Activated naive CD8-positive, alpha-beta T cell treated with anti-CD3 and anti-CD28 coated beads, Interleukin-2, amount 10 ng/mL, durations not matched to agents 7 days and 5 days (primary cell): Measurements from ENCODE around the gene OMD. TPM values are rescaled to one million over a fixed set of nuclear protein-coding genes. Genes with fewer than 3 reads are reported as not detected.
A peak's percentile ranks its signal among the peaks of the same experiment; 100 is the strongest.

Source experiments
- ATAC-seq: fragments of 150-1000 bp; cut with Tn5 transposase; one replicate; pipeline ENCODE4 v1.10.0; 2021; ENCODE audit warnings: low read depth, moderate library complexity
- POLR2A ChIA-PET: fragments of 350-600 bp; sonication (Branson Sonifier 250); formaldehyde crosslinking; loops from one replicate; lab custom pipeline; 2021; ENCODE audit warnings: antibody characterized with exemption; lab: Charles Lee
- DNase-seq: peaks from one replicate; pipeline ENCODE4 v3.0.0; 2021
- H3K27ac Mint-ChIP-seq: one replicate; pipeline ENCODE4 v1.8.0; 2022; ENCODE audit warnings: mild to moderate bottlenecking, mixed read lengths
- H3K27me3 Mint-ChIP-seq: one replicate; pipeline ENCODE4 v1.8.0; 2022; ENCODE audit warnings: mild to moderate bottlenecking, moderate library complexity, mixed read lengths
- H3K36me3 Mint-ChIP-seq: one replicate; pipeline ENCODE4 v1.8.0; 2021; ENCODE audit warnings: mild to moderate bottlenecking, mixed read lengths
- H3K4me1 Mint-ChIP-seq: one replicate; pipeline ENCODE4 v1.8.0; 2021; ENCODE audit warnings: mixed read lengths
- H3K4me3 Mint-ChIP-seq: one replicate; pipeline ENCODE4 v1.8.0; 2022; ENCODE audit warnings: mild to moderate bottlenecking, moderate library complexity, mixed read lengths
- H3K9me3 Mint-ChIP-seq: one replicate; pipeline ENCODE4 v1.8.0; 2021; ENCODE audit warnings: mixed read lengths
- total RNA-seq, 2 experiments: library from RNA; stranded (reverse); gene quantifications; one replicate each; pipeline ENCODE4 v1.2.3, GENCODE V29; 2021

Gene OMD, protein sequence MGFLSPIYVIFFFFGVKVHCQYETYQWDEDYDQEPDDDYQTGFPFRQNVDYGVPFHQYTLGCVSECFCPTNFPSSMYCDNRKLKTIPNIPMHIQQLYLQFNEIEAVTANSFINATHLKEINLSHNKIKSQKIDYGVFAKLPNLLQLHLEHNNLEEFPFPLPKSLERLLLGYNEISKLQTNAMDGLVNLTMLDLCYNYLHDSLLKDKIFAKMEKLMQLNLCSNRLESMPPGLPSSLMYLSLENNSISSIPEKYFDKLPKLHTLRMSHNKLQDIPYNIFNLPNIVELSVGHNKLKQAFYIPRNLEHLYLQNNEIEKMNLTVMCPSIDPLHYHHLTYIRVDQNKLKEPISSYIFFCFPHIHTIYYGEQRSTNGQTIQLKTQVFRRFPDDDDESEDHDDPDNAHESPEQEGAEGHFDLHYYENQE
- not detected for total RNA-seq

DNA sequence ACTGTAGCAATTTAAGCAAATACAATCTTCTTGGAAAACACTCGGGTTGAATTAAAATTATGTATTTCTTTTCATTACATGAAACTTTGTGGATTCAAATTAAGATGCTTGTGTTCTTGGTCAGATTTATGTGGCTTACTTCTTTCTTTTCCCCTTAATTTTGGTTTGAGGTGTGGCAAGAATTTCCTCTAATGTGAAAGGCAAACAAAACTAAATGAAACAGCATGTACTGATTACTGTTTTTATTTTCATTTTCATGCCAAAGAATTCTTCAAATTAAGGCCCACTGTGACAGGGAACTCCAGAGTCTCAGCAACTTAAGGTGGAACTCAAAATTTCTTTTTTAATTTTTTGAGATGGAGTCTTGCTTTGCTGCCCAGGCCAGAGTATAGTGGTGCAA is at the start of gene OMD:
Gene OMD, minus strand, starts transcription at position 132 of the 400 bp plus-strand sequence. CDS start 6,913 bp downstream, outside the sequence.
- H3K36me3 Mint-ChIP-seq = peaks cover 4% of the 10 kb centered on the region
- H3K4me1 Mint-ChIP-seq = peaks cover 2% of the 10 kb centered on the region
- no peak within 1 kb of the TSS for H3K27ac Mint-ChIP-seq
- DNase-seq = no peak
- POLR2A ChIA-PET = no interaction called here
- no peaks in the 10 kb centered on the region for H3K27me3 Mint-ChIP-seq
- no peak for ATAC-seq
- no peaks in the 10 kb centered on the region for H3K9me3 Mint-ChIP-seq
- no peak within 1 kb of the TSS for H3K4me3 Mint-ChIP-seq

DNA sequence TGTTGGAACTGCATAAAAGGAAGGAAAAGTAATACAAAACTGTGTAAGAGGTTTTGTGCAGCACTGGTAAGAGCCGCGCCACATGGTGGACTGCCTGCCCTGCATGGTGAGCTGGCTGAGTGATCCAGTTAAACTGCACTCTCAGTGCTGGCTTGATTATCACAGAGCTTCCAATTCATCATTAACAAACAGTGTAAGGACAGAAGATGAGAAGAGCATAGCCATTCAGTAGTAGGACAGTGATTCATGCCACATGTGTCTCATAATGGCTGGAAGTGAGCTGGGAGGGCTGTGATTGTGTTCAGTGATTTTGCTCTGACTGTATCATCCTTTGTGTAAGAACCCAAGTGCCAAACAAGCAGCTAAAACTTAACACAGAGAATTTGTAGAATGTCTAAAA is 43.9 kb upstream of the OMD start:
- H3K36me3 Mint-ChIP-seq = no peaks in the 10 kb centered on the region
- H3K4me3 Mint-ChIP-seq = no peak overlapping the region
- ATAC-seq (no peak), DNase-seq (no peak)
- no peaks in the 10 kb centered on the region for H3K27me3 Mint-ChIP-seq
- no peaks in the 10 kb centered on the region for H3K9me3 Mint-ChIP-seq
- POLR2A ChIA-PET = no interaction called here
- no peaks in the 10 kb centered on the region for H3K4me1 Mint-ChIP-seq
- H3K27ac Mint-ChIP-seq = no peak overlapping the region

DNA sequence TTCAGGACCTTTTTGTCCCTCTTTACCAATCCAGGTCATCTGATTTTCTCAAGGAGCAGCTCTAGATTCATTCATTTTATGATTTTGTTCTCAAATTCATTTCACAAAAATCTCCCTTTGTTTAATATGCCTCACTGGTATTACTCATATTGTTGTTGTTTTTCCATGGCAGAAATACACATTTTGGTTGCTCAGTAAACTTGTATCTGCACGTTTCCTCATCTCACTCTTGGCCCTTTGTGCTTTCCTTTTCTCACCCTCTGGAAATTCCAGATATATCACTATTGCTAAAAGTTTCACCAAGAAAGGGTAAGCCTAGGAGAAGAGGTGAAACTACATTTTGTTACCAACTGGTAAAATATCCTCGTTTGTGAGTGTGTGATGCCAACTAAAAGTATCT is 43.2 kb upstream of the OMD start:
- no peaks in the 10 kb centered on the region for H3K9me3 Mint-ChIP-seq
- POLR2A ChIA-PET = no interaction called here
- DNase-seq = no peak
- H3K36me3 Mint-ChIP-seq = no peaks in the 10 kb centered on the region
- no peaks in the 10 kb centered on the region for H3K4me1 Mint-ChIP-seq
- no peaks in the 10 kb centered on the region for H3K27me3 Mint-ChIP-seq
- H3K27ac Mint-ChIP-seq = no peak overlapping the region
- no peak for ATAC-seq
- no peak overlapping the region for H3K4me3 Mint-ChIP-seq

DNA sequence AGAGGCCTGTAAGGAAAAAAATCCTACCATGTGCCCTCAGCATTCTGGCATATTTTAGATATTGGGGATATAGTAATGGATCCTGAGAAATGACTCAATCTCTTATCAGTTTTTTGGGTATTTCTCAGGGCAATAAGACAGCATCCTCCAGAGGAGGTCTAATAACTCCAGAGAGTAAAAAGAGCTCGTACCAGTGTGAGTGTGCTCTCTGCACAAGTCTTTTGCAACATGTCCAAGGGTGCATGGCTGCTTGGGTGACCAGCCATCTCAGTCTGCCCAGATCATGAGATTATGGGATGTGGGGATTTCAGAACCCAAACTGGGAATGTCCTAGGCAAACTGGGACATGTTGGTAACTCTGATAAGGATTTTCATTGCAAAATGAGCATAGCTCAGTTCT is 42.8 kb upstream of the OMD start:
- H3K9me3 Mint-ChIP-seq = no peaks in the 10 kb centered on the region
- H3K4me3 Mint-ChIP-seq = no peak overlapping the region
- no peak overlapping the region for H3K27ac Mint-ChIP-seq
- H3K4me1 Mint-ChIP-seq = no peaks in the 10 kb centered on the region
- DNase-seq (no peak), ATAC-seq (no peak)
- H3K27me3 Mint-ChIP-seq = no peaks in the 10 kb centered on the region
- no peaks in the 10 kb centered on the region for H3K36me3 Mint-ChIP-seq
- POLR2A ChIA-PET = no interaction called here

- POLR2A ChIA-PET = interaction anchor here (0.7 kb wide), 1 partner anchor 750 kb away, joined by 4 read pairs; no protein-coding TSS in a partner anchor
- Mint-ChIP-seq H3K36me3 (peaks cover 3% of the 10 kb centered on the region), H3K27ac (no peak overlapping the region), H3K4me1 (no peaks in the 10 kb centered on the region), H3K27me3 (no peaks in the 10 kb centered on the region), H3K4me3 (no peak overlapping the region), H3K9me3 (no peaks in the 10 kb centered on the region)
- ATAC-seq (no peak), DNase-seq (no peak)
These were observed 39.7 kb upstream of the OMD start for GRCh38 chr9:92463984-92464383.

DNA sequence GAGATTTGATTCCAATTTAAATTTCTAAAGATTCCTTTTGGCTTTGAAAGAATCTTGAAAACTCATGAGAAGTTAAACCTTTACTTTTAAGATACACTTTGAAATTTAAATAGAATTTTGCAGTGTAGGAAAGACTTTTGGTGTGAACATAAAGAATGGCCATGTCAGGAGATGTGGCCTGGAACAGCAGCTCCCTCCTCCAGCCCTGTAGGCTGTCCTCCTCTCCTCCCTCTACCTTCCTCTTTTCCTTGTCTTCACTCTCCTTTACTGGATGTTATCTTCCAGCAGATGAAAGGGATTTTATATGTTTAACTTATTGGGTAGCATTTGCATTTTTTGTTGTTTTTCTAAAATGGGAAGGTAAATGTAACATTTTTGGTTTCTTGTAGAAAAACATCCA is 39.1 kb upstream of the OMD start:
- no peak for ATAC-seq
- H3K36me3 Mint-ChIP-seq = peaks cover 3% of the 10 kb centered on the region
- H3K27me3 Mint-ChIP-seq = no peaks in the 10 kb centered on the region
- no peak for DNase-seq
- H3K4me1 Mint-ChIP-seq = no peaks in the 10 kb centered on the region
- H3K4me3 Mint-ChIP-seq = no peak overlapping the region
- POLR2A ChIA-PET = interaction anchor here (0.7 kb wide), 1 partner anchor 749 kb away, joined by 4 read pairs; no protein-coding TSS in a partner anchor
- H3K9me3 Mint-ChIP-seq = no peaks in the 10 kb centered on the region
- H3K27ac Mint-ChIP-seq = no peak overlapping the region

- Mint-ChIP-seq H3K9me3 (no peaks in the 10 kb centered on the region), H3K27me3 (no peaks in the 10 kb centered on the region), H3K36me3 (peaks cover 3% of the 10 kb centered on the region), H3K27ac (no peak overlapping the region), H3K4me1 (no peaks in the 10 kb centered on the region), H3K4me3 (no peak overlapping the region)
- DNase-seq (no peak), ATAC-seq (no peak)
- POLR2A ChIA-PET = no interaction called here
These were observed 33.3 kb upstream of the OMD start for GRCh38 chr9:92457576-92457975.

DNA sequence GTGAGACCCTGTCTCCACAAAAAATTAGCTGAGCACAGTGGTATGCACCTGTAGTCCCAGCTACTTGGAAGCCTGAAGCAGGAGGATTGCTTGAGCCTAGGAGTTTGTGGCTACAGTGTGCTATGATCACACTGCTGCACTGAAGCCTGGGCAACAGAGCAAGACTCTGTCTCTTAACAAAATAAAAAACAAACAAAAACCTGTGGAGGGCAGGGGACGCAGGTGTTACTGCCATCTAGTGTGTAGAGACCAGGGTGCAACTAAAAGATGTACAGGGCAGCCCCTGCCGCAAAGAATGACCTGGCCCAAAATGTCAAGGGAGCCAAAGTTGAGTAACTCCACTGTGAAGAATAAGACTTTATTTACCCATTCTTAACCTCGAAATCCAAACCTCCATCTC is 30.9 kb upstream of the OMD start:
- DNase-seq = no peak
- no peak overlapping the region for H3K4me3 Mint-ChIP-seq
- H3K27me3 Mint-ChIP-seq = no peaks in the 10 kb centered on the region
- H3K27ac Mint-ChIP-seq = no peak overlapping the region
- H3K4me1 Mint-ChIP-seq = no peaks in the 10 kb centered on the region
- POLR2A ChIA-PET = no interaction called here
- no peaks in the 10 kb centered on the region for H3K9me3 Mint-ChIP-seq
- ATAC-seq = no peak
- peaks cover 4% of the 10 kb centered on the region for H3K36me3 Mint-ChIP-seq

GRCh38 chr9:92446536-92446935 is 22.3 kb upstream of the OMD start:
- Mint-ChIP-seq H3K36me3 (peaks cover 6% of the 10 kb centered on the region), H3K4me1 (no peaks in the 10 kb centered on the region), H3K9me3 (peaks cover 1% of the 10 kb centered on the region), H3K4me3 (no peak overlapping the region), H3K27ac (no peak overlapping the region), H3K27me3 (no peaks in the 10 kb centered on the region)
- DNase-seq (no peak), ATAC-seq (no peak)
- POLR2A ChIA-PET = no interaction called here

- ATAC-seq (no peak), DNase-seq (no peak)
- no peak overlapping the region for H3K27ac Mint-ChIP-seq
- H3K4me1 Mint-ChIP-seq = peaks cover 6% of the 10 kb centered on the region
- H3K27me3 Mint-ChIP-seq = no peaks in the 10 kb centered on the region
- H3K36me3 Mint-ChIP-seq = peaks cover 2% of the 10 kb centered on the region
- no peaks in the 10 kb centered on the region for H3K9me3 Mint-ChIP-seq
- POLR2A ChIA-PET = interaction anchor here (0.6 kb wide), 1 partner anchor 32 kb away, joined by 3 read pairs; no protein-coding TSS in a partner anchor
- H3K4me3 Mint-ChIP-seq = no peak overlapping the region
These were observed 20.6 kb upstream of the OMD start for GRCh38 chr9:92444841-92445240.

- H3K27ac Mint-ChIP-seq = peak overlapping the region; percentile 7
These were observed 16.4 kb upstream of the OMD start for GRCh38 chr9:92440751-92441046.

GRCh38 chr9:92439921-92440750 is 15.9 kb upstream of the OMD start:
- no peak for ATAC-seq
- H3K27me3 Mint-ChIP-seq = no peaks in the 10 kb centered on the region
- DNase-seq = no peak
- no peaks in the 10 kb centered on the region for H3K36me3 Mint-ChIP-seq
- no peaks in the 10 kb centered on the region for H3K9me3 Mint-ChIP-seq
- H3K4me3 Mint-ChIP-seq = peak overlapping the region; percentile 37
- peaks cover 9% of the 10 kb centered on the region for H3K4me1 Mint-ChIP-seq
- POLR2A ChIA-PET = no interaction called here
- peak overlapping the region; percentile 7 for H3K27ac Mint-ChIP-seq

More at GRCh38 chr9:92440751-92441046, 16.4 kb upstream of the OMD start:
- ATAC-seq = no peak
- Mint-ChIP-seq H3K27me3 (no peaks in the 10 kb centered on the region), H3K4me1 (peaks cover 9% of the 10 kb centered on the region), H3K4me3 (peak overlapping the region; percentile 37), H3K9me3 (no peaks in the 10 kb centered on the region), H3K36me3 (no peaks in the 10 kb centered on the region)
- POLR2A ChIA-PET = no interaction called here
- no peak for DNase-seq

DNA sequence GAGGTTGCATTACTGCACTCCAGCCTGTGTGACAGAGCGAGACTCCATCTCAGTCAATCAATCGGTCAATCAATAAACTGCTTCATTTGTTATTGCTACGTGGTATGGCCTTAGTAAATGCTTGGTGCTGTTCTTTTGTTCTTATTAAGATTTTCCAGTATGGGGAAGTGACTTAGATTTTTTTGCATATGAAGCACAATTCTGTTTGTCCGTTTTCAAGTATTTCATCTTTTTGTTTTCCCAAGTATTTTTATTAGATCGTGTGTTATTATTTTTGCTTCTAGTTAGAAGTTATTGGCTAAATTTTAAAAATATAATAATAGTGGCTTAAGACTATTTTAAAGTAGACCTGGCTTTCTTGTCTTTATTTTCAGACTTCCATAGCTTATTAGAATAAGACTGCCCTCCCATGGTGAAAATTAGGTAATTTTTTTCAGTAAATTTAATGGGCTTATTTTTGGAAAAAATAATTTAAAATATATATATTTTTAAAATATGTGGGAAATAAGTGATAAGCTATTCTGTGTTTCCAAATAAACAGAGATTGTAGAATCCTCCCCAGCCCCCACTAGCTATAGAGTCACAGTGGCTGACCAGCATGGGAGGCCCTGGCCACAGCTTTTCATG is 14.7 kb upstream of the OMD start:
- Mint-ChIP-seq H3K36me3 (peaks cover 2% of the 10 kb centered on the region), H3K27me3 (no peaks in the 10 kb centered on the region), H3K27ac (no peak overlapping the region), H3K4me3 (no peak overlapping the region), H3K4me1 (peaks cover 9% of the 10 kb centered on the region), H3K9me3 (no peaks in the 10 kb centered on the region)
- no peak for DNase-seq
- POLR2A ChIA-PET = interaction anchor here (1.0 kb wide), 1 partner anchor 113 kb away, joined by 4 read pairs; the partner anchor contains the start of gene CENPP
- ATAC-seq = no peak
